Activated T-helper 9 cell treated with anti-CD3 and anti-CD28 coated beads, Interleukin-2, amount 50 U/mL, for 16 hours (primary cell): ENCODE data around the gene PRDM8.
"Not testable (repeated sequence)": the region's sequence is repeated elsewhere in the genome, so short reads cannot be mapped to it uniquely, and the experiment has no call there.

Source experiments
- DNase-seq: peaks from one replicate; pipeline ENCODE4 v3.0.0-alpha.2; 2020; ENCODE audit warnings: low read depth

PRDM8 gene

DNA sequence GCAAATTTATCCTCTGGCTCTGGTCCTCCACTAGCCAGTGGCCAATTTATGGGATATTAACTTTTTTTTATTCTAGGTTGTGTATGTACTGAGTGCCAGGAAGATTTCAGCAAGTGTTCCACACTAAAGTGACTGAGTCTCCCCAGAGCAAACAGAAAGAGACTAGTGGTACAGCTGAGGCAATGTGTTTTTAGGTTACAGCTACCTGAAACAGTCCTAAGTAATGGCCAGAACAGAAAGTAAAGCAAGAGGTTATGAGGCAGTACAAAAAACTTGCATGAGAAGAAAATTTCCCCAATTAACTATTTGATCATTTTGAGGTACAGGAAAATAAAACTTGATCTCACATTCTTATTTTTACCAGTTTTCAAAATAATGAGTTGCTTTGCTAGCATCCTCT is 31.2 kb downstream of the PRDM8 start:
- DNase-seq = no peak

- DNase-seq = no peak
Measured at GRCh38 chr4:80229128-80229527, 31.8 kb downstream of the PRDM8 start.

GRCh38 chr4:80229590-80229989 is 32.3 kb downstream of the PRDM8 start:
- DNase-seq = no peak

DNA sequence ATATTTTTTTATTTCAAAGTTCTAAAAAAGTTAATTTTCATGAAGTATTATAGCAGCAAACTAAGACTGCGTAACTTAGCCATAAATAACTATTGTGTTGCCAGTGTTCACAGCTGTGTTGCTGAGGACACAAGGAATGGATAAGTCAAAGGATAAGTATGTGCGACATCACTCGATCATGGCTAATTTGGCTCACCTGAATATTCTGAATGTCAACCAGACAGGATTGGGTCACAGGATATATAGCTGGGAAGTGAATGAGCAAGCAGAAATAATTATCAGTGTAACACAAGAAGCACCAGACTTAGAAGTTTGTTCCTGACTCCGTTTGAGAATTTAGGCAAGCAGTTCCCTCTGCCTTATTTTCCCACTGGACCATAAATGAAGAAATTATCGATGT is 33.9 kb downstream of the PRDM8 start:
- DNase-seq = no peak

DNA sequence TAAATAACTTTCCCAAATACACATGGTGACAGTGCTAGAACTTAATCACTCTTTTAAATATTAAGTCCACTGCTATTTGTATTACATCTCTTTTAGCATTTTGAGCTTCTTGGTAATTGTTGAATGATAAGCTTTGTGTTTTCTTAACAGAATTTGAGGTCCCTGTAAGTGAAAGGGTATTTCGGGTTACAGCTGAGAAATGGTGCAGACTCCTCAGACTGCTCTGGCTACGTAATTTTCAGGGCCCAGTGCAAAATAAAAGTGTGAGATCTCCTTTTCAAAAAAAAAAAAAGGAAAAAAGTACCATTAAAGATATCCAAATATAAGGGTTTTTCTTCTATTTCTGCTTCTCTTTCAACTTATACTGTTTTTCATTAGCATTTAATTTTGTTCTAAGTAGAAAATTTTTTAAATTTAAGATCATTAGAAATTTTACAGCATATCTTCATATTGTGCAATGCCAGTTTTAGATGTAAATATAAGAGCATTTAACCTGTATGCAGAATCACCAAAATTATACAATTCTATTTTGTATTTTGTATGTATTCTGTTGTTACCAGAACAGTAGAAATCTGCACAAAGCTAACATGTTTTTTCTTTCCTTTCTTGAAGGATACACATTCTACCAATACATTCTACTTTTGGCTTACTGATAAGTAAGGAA is 35.5 kb downstream of the PRDM8 start:
- DNase-seq = no peak

GRCh38 chr4:80233390-80233789 is 36.1 kb downstream of the PRDM8 start:
- DNase-seq = no peak

DNA sequence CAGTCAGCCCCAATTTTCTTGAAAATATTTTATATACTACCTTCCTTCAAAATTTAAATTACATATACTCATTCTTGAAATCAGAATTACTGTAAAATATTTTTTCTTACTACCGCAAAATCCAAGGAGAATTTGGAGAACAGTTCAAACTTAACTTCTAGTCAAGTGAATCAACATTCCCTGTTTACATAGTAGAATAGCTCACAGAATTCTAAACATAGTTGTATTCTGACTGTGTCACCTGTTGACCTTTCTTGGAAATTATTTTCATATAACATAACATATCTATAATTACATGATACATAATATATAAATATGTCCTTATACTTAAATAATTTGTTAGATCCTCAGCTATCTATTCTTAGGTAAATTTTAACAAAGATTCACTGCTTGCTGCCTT is 38.1 kb downstream of the PRDM8 start:
- no peak for DNase-seq

DNA sequence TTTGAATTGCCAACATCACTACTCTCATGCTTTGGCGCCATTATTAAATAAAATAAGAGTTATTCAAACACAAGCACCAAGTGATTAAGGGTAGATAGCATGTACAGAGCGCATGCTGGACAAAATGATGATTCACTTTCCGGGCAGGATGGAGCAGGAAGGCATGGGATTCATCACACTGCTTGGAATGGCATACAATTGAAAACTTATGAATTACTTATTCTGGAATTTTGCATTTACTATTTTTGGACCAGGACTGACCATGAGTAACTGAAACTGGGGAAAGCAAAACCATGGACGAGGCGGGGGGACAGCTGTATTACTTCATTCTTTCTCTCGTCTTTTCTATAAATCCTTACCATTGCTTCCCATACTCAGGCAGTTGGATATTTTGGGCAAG is 40.7 kb downstream of the PRDM8 start:
- no peak for DNase-seq

GRCh38 chr4:80239480-80240150 is 42.3 kb downstream of the PRDM8 start:
- no peak for DNase-seq

GRCh38 chr4:80240976-80241375 is 43.7 kb downstream of the PRDM8 start:
- DNase-seq = no peak

- DNase-seq = no peak
Measured at GRCh38 chr4:80243274-80244018, 46.1 kb downstream of the PRDM8 start.

GRCh38 chr4:80247484-80247883 is 50.2 kb downstream of the PRDM8 start:
- not testable (repeated sequence) for DNase-seq

- DNase-seq = no peak
Measured at GRCh38 chr4:80249144-80249543, 51.8 kb downstream of the PRDM8 start.

DNA sequence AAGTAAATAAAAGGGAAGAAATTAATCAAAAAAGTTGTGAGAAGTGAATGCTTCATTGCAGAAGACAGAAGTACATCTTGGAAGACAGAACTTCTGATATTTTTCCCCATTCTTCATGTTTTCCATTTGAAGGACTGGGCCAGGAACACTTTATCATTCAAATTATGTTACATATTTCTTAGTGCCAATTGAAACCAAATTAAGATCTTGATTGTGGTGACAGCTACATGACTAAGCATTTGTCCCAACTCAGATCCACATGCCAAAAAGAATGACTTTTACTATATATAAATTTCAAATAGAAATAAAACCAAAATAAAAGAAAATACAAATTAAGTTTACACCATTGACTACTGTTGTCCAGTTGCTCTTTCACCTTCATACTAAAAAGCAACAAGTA is 55.1 kb downstream of the PRDM8 start:
- no peak for DNase-seq

GRCh38 chr4:80252953-80253352 is 55.6 kb downstream of the PRDM8 start:
- no peak for DNase-seq

- no peak for DNase-seq
Measured at GRCh38 chr4:80253510-80253909, 56.2 kb downstream of the PRDM8 start.
